ENCODE data around the gene ADA.

ADA gene

DNA sequence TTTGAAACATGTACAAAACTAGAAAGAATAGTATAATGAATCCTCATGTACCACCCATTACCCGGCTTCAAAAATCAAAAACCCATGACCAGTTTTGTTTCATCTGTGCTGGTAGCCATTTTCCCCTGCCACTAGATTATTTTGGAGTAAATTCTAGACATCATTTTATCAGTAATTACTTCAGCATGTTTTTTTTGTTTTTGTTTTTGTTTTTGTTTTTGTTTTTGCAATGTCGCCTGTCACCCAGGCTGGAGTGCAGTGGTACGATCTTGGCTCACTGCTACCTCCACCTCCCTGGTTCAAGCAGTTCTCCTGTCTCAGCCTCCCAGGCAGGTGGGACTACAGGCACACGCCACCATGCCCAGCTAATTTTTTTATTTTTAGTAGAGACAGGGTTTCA is 77.1 kb downstream of the ADA start:
- no peak overlapping the region for H3K27ac Mint-ChIP-seq
- peaks cover 22% of the 10 kb centered on the region for H3K4me1 Mint-ChIP-seq
- H3K36me3 Mint-ChIP-seq, result no peaks in the 10 kb centered on the region
- H3K4me3 Mint-ChIP-seq, result no peak overlapping the region
- CTCF ChIA-PET, result no interaction called here
- DNase-seq, result no peak
- no peaks in the 10 kb centered on the region for H3K9me3 Mint-ChIP-seq
- no peaks in the 10 kb centered on the region for H3K27me3 Mint-ChIP-seq

DNA sequence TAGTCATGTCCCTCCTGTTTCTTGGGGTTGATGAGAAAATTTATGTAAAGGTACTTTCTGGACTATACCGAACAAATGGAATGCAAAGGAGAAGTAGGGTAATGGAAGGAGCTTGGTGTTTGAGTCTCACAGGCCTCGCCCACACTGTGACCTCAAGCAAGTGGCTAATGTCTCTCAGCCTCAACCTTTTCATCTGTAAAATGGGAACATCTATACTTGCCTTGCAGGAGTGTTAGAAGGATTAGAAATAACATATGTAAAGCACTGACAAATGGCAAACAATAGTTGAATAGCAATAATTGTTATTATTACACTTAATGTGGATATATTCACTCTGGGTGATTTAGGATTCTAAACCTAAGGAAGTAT is 78.0 kb downstream of the ADA start:
- H3K4me3 Mint-ChIP-seq, result no peak overlapping the region

GRCh38 chr20:44572551-44573500 is 78.7 kb downstream of the ADA start:
- H3K27me3 Mint-ChIP-seq, result no peaks in the 10 kb centered on the region
- H3K4me1 Mint-ChIP-seq, result peaks cover 20% of the 10 kb centered on the region
- no peaks in the 10 kb centered on the region for H3K9me3 Mint-ChIP-seq
- CTCF ChIA-PET, result interaction anchor here (0.6 kb wide), 1 partner anchor 188 kb away, joined by 3 read pairs; no protein-coding TSS in a partner anchor
- H3K36me3 Mint-ChIP-seq, result no peaks in the 10 kb centered on the region
- H3K4me3 Mint-ChIP-seq, result no peak overlapping the region
- DNase-seq, result no peak
- H3K27ac Mint-ChIP-seq, result no peak overlapping the region

More for the DNA sequence above, 78.0 kb downstream of the ADA start:
- Mint-ChIP-seq H3K4me1 (peaks cover 21% of the 10 kb centered on the region), H3K36me3 (no peaks in the 10 kb centered on the region), H3K27me3 (no peaks in the 10 kb centered on the region), H3K27ac (no peak overlapping the region), H3K9me3 (no peaks in the 10 kb centered on the region)
- no peak for DNase-seq
- CTCF ChIA-PET, result interaction anchor here (0.6 kb wide), 1 partner anchor 189 kb away, joined by 3 read pairs; no protein-coding TSS in a partner anchor

DNA sequence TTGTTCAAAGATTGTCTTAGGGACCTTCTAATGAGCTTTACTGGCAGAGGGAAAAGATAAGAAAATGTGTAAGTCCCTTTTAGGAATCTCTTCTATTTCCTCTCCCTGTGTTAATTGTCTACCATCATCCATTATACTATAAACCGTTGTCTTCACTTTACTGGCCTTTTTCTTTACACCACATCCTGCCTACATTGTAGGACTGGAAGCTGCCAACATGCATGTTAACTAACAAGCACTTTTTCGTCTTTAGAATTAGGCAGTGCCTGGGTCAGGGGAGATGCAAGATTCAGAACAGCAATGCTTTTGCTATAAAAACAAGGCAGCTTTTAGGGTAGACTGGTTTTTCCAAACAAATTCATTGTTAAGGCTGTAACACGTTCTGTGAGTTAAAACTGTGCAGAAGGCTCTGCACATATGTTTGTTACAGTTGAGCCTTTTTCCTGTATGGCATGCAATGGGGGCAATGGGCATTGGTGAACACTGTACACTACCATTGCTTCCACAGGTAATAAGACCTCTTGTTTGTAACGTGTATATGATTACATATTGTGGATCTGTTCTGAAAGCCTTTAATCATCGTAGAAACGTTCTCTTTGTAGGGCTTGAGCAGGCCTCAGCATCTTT is 80.0 kb downstream of the ADA start:
- no peak overlapping the region for H3K4me3 Mint-ChIP-seq
- no peak overlapping the region for H3K27ac Mint-ChIP-seq
- peaks cover 12% of the 10 kb centered on the region for H3K4me1 Mint-ChIP-seq
- peaks cover 9% of the 10 kb centered on the region for H3K27me3 Mint-ChIP-seq
- H3K36me3 Mint-ChIP-seq, result no peaks in the 10 kb centered on the region
- no peaks in the 10 kb centered on the region for H3K9me3 Mint-ChIP-seq
- CTCF ChIA-PET, result no interaction called here
- no peak for DNase-seq

DNA sequence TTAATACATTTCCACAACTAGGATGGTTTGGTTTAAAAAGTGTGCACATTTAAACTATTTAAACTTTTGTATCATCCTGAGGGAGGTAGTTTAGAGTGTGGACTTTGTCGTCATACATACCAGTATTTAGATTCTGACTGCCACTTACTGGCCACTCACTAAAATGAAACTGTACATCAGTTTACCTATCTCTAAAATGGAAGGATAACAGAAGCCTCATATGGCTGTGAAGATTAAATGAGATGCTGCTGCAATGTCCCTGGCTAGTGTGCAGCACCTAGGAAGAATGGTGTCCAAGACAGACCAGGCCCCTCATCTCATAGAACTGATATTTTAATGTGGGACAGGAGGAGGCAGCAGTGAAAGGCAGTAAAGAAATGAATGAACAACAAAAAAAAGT is 81.1 kb downstream of the ADA start:
- DNase-seq, result no peak
- H3K36me3 Mint-ChIP-seq, result no peaks in the 10 kb centered on the region
- no peak overlapping the region for H3K27ac Mint-ChIP-seq
- CTCF ChIA-PET, result no interaction called here
- H3K9me3 Mint-ChIP-seq, result no peaks in the 10 kb centered on the region
- H3K27me3 Mint-ChIP-seq, result peaks cover 9% of the 10 kb centered on the region
- H3K4me1 Mint-ChIP-seq, result peaks cover 8% of the 10 kb centered on the region
- no peak overlapping the region for H3K4me3 Mint-ChIP-seq

Measured in activated naive CD4-positive, alpha-beta T cell treated with anti-CD3 and anti-CD28 coated beads, Interleukin-2, amount 10 ng/mL, durations not matched to agents 7 days and 5 days (primary cell).